ENCODE results near the gene COL4A6. TPM values are rescaled to one million over a fixed set of nuclear protein-coding genes. Genes with fewer than 3 reads are reported as not detected.
"Not testable (repeated sequence)": the region's sequence is repeated elsewhere in the genome, so short reads cannot be mapped to it uniquely, and the experiment has no call there.

Gene COL4A6
- total RNA-seq, result 21.1 and 23.4 TPM in 2 replicates

DNA sequence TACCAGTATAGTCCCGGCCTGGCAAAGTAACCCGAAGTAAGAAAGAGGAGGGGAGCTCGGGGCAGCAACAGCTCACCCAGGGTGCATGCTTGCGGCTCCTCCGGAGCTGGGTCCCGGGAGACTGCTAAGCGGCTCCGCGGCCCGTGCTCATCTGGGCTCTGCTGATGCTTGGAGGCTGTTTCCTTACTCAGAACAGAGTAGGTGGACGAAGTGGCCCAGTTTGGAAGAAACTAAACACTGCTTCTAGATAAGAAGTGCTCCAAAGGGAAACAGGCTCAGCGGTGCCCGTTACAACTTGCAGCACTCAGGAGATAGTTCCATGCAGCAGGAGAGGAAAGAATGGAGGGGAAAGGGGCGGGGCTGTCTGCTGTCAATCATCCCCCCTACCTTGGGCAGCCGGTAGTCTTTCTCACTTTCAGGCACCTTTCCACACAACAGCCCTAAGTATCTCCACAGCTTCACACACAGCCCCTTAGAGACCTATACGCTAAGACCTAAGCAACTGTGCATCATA is at the start of gene COL4A6:
Gene COL4A6, minus strand, starts transcription at position 313 of the 514 bp plus-strand sequence. Its CDS starts 226 bp downstream, at position 87.
- TF ChIP-seq, protein P1, sequence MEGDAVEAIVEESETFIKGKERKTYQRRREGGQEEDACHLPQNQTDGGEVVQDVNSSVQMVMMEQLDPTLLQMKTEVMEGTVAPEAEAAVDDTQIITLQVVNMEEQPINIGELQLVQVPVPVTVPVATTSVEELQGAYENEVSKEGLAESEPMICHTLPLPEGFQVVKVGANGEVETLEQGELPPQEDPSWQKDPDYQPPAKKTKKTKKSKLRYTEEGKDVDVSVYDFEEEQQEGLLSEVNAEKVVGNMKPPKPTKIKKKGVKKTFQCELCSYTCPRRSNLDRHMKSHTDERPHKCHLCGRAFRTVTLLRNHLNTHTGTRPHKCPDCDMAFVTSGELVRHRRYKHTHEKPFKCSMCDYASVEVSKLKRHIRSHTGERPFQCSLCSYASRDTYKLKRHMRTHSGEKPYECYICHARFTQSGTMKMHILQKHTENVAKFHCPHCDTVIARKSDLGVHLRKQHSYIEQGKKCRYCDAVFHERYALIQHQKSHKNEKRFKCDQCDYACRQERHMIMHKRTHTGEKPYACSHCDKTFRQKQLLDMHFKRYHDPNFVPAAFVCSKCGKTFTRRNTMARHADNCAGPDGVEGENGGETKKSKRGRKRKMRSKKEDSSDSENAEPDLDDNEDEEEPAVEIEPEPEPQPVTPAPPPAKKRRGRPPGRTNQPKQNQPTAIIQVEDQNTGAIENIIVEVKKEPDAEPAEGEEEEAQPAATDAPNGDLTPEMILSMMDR (IDR thresholded peaks at IDR 0.05; ENCODE audit: insufficient read depth, low read length, severe bottlenecking), result no peak
- FAIRE-seq (peak; percentile 28), DNase-seq (ENCODE audit: low read depth) (peak; percentile 62)
- H3K27me3 ChIP-seq (ENCODE audit: control insufficient read depth, insufficient read depth, low read length), result no peaks in the 10 kb centered on the region
- peak within 1 kb of the TSS; percentile 64 for H3K4me3 ChIP-seq (ENCODE audit: low read depth, low read length)
- H3K36me3 ChIP-seq (ENCODE audit: control insufficient read depth, insufficient read depth, low read length), result no peaks in the 10 kb centered on the region

DNA sequence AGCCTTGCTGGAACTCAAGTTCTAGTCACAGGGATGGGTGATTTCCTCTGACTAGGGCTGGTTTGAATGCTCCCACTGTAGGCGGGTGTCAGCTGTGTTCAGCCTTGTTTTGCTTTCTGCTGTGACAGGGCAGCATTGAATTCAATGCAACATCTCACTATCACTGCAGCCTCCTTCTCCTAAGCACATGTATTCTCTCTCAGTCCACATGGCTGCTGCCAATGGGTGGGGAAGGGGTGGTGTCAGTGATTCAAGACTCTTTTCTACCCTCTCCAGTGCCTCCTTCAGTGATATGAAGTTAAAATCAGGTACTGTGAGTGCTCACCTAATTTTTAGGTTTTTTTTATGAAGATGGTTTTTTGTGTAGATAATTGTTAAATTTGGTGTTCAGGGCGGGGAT is 47.7 kb upstream of the COL4A6 start:
- DNase-seq (ENCODE audit: low read depth), result no peak
- FAIRE-seq, result no peak

DNA sequence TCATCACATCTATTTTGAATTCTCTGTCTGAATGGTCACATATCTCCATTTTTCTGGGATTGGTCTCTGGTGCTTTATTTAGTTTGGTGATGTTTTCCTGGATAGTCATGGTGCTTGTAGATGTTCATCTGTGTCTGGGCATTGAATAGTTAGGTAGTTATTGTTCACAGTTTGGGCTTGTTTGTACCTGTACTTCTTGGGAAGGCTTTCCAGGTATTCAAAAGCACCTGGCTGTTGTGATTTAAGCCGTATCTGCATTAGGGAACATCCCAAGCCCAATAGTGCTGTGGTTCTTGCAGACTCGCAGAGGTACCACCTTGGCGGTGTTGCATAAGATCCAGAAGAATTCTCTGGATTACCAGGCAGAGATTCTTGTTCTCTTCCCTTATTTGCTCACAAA is 46.0 kb upstream of the COL4A6 start:
- Histone ChIP-seq H3K4me3 (ENCODE audit: low read depth, low read length) (no peak overlapping the region), H3K36me3 (ENCODE audit: control insufficient read depth, insufficient read depth, low read length) (no peaks in the 10 kb centered on the region), H3K27me3 (ENCODE audit: control insufficient read depth, insufficient read depth, low read length) (no peaks in the 10 kb centered on the region)
- TF ChIP-seq, protein P1 (IDR thresholded peaks at IDR 0.05; ENCODE audit: insufficient read depth, low read length, severe bottlenecking), result no peak
- DNase-seq (ENCODE audit: low read depth) (peak; percentile 66), FAIRE-seq (no peak)

More for the DNA sequence above, 47.7 kb upstream of the COL4A6 start:
- no peaks in the 10 kb centered on the region for H3K27me3 ChIP-seq (ENCODE audit: control insufficient read depth, insufficient read depth, low read length)
- TF ChIP-seq, protein P1 (IDR thresholded peaks at IDR 0.05; ENCODE audit: insufficient read depth, low read length, severe bottlenecking), result no peak
- no peak overlapping the region for H3K4me3 ChIP-seq (ENCODE audit: low read depth, low read length)
- H3K36me3 ChIP-seq (ENCODE audit: control insufficient read depth, insufficient read depth, low read length), result no peaks in the 10 kb centered on the region

DNA sequence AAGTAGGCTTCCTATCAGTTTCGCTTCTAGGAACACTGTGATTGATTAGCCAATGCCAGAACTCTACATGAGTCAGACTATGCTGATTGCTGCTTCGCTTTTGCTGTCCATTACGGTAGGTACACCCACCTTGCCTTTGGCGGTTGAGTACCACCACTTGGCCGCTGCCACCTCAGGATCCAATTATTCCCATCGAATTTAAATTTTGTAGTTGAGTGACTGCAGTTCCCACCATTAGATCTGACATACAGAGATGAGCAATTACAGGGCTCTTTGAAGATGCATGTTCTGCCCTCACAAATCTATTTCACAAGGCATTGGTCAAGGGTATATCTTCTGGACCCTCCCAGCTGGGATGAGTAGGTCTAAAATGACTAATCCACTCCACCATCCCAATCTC is 43.3 kb upstream of the COL4A6 start:
- not testable (repeated sequence) for DNase-seq (ENCODE audit: low read depth); H3K27me3 ChIP-seq (ENCODE audit: control insufficient read depth, insufficient read depth, low read length); H3K36me3 ChIP-seq (ENCODE audit: control insufficient read depth, insufficient read depth, low read length); H3K4me3 ChIP-seq (ENCODE audit: low read depth, low read length); FAIRE-seq

DNA sequence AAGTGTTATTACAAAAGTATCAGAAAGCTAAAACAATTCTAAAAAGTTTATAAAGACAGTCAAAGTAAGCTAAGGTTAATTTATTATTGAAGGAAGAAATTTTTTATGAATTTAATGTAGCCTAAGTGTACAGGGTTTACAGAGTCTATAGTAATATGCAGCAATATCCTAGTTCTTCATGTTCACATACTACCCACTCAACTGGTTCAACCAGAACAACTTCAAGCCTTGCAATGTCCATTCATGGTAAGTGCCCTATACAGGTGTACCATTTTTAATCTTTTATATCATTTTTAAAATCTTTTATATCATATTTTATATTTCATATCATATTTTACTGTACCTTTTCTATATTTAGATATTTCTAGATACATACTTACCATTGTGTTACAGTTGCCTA is 35.8 kb upstream of the COL4A6 start:
- peaks cover 2% of the 10 kb centered on the region for H3K36me3 ChIP-seq (ENCODE audit: control insufficient read depth, insufficient read depth, low read length)
- TF ChIP-seq, protein P1 (IDR thresholded peaks at IDR 0.05; ENCODE audit: insufficient read depth, low read length, severe bottlenecking), result no peak
- no peak overlapping the region for H3K4me3 ChIP-seq (ENCODE audit: low read depth, low read length)
- DNase-seq (ENCODE audit: low read depth) (peak; percentile 1), FAIRE-seq (no peak)
- no peaks in the 10 kb centered on the region for H3K27me3 ChIP-seq (ENCODE audit: control insufficient read depth, insufficient read depth, low read length)

DNA sequence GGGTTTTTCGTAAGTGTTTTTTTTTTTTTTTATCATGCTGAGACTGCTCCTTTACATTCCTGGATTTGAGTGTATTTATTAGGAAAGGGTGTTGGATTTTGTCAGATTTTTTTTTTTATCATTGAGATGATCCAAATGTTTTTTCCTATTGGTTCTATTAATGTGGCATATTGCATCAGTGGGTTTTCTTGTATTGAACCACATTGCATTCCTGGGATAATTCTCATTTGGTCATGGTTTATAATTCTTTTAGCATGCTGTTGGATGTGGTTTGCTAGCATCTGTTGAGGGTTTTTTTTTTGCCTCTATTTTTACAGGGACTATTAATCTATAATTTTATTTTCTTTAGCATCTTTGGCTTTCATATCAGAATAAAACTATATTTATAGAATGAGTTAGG is 30.3 kb upstream of the COL4A6 start:
- Histone ChIP-seq H3K4me3 (ENCODE audit: low read depth, low read length) (no peak overlapping the region), H3K27me3 (ENCODE audit: control insufficient read depth, insufficient read depth, low read length) (no peaks in the 10 kb centered on the region), H3K36me3 (ENCODE audit: control insufficient read depth, insufficient read depth, low read length) (no peaks in the 10 kb centered on the region)
- FAIRE-seq (no peak), DNase-seq (ENCODE audit: low read depth) (no peak)
- TF ChIP-seq, protein P1 (IDR thresholded peaks at IDR 0.05; ENCODE audit: insufficient read depth, low read length, severe bottlenecking), result no peak
